Panc1 (cell line): ENCODE measurements around the gene SYT14.

ENCODE experiments used
- CTCF ChIP-seq: fragments of 450-650 bp; IDR thresholded peaks from 2 replicates; pipeline ENCODE4 v1.5.1; 2017; ENCODE audit warnings: mild to moderate bottlenecking
- POLR2AphosphoS5 ChIP-seq: IDR thresholded peaks from 2 replicates; pipeline ENCODE4 v1.6.1; 2012; ENCODE audit warnings: mild to moderate bottlenecking, low read depth, low read length, moderate library complexity
- REST ChIP-seq, 2 experiments: IDR thresholded peaks; 2 replicates each; pipeline ENCODE4 v1.6.1; 2011 to 2012; ENCODE audit warnings: low read depth in 2 of 2, control low read depth in 1 of 2, low read length in 1 of 2, mild to moderate bottlenecking in 1 of 2, moderate library complexity in 1 of 2; ENCODE audit not compliant: insufficient read depth in 1 of 2
- SIN3A ChIP-seq: IDR thresholded peaks from 2 replicates; pipeline ENCODE4 v1.6.1; 2012; ENCODE audit warnings: low read depth, mild to moderate bottlenecking, low read length, moderate library complexity, borderline replicate concordance; ENCODE audit not compliant: insufficient read depth

- TF ChIP-seq POLR2AphosphoS5 (no peak), CTCF (no peak), REST (IDR thresholded peaks at IDR 0.05; ENCODE audit: insufficient read depth in 1 of 2, low read depth in 2 of 2, low read length in 1 of 2) (no peak), SIN3A (no peak)
Observed at GRCh38 chr1:209890641-209891330, 47.2 kb upstream of the SYT14 start.
